HepG2 (cell line): Measurements from ENCODE around the gene ATP11A. TPM values are rescaled to one million over a fixed set of nuclear protein-coding genes. Genes with fewer than 3 reads are reported as not detected.
A peak's percentile ranks its signal among the peaks of the same experiment; 100 is the strongest.

Experiments used
- EP300 ChIP-seq, 3 experiments: sonication (generic) in 1 of 3; formaldehyde crosslinking in 1 of 3; IDR thresholded peaks; 2 replicates each; pipeline versions ENCODE4 v1.5.1 to v1.6.1; 2011 to 2020; ENCODE audit warnings: low read depth in 2 of 3, low read length in 2 of 3, borderline replicate concordance in 1 of 3, improper control_type of control experiment in 1 of 3, mild to moderate bottlenecking in 1 of 3, missing genetic modification reagents in 1 of 3, moderate library complexity in 1 of 3
- FOSL2 ChIP-seq: sonication (generic); formaldehyde crosslinking; IDR thresholded peaks from 2 replicates; pipeline ENCODE4 v1.4.0; 2020; ENCODE audit warnings: missing genetic modification reagents
- FOXP4 ChIP-seq: sonication (generic); formaldehyde crosslinking; IDR thresholded peaks from 2 replicates; pipeline ENCODE4 v1.4.0; 2020; ENCODE audit warnings: missing genetic modification reagents
- HNRNPL ChIP-seq: fragments of 200-400 bp; formaldehyde crosslinking; IDR thresholded peaks from 2 replicates; pipeline ENCODE4 v1.6.1; 2017; ENCODE audit warnings: mild to moderate bottlenecking, low read depth, low read length
- IKZF4 ChIP-seq: sonication (generic); formaldehyde crosslinking; IDR thresholded peaks from 2 replicates; pipeline ENCODE4 v1.5.1; 2020; ENCODE audit warnings: borderline replicate concordance, mild to moderate bottlenecking, low read depth, missing genetic modification reagents; ENCODE audit errors: not compliant biosample characterization
- KLF11 ChIP-seq: IDR thresholded peaks from 2 replicates; pipeline ENCODE4 v1.6.1; 2016; ENCODE audit warnings: missing compliant biosample characterization
- PAXIP1 ChIP-seq: sonication (generic); formaldehyde crosslinking; conservative IDR thresholded peaks from 2 replicates; pipeline ENCODE4 v1.4.0; 2020; ENCODE audit warnings: mild to moderate bottlenecking, missing genetic modification reagents, moderate library complexity
- POLR2AphosphoS2 ChIP-seq: IDR thresholded peaks from 2 replicates; pipeline ENCODE4 v1.6.1; 2011; ENCODE audit warnings: low read depth, low read length, improper control_type of control experiment
- SALL1 ChIP-seq: sonication (generic); formaldehyde crosslinking; IDR thresholded peaks from 2 replicates; pipeline ENCODE4 v1.8.0; 2022; ENCODE audit warnings: mild to moderate bottlenecking, missing genetic modification reagents
- SALL2 ChIP-seq: sonication (generic); formaldehyde crosslinking; IDR thresholded peaks from 2 replicates; pipeline ENCODE4 v1.8.1; 2023; ENCODE audit warnings: mild to moderate bottlenecking, missing genetic modification reagents, inconsistent platforms
- SOX13 ChIP-seq, 3 experiments: fragments of 450-650 bp in 1 of 3; sonication (generic) in 1 of 3; formaldehyde crosslinking in 1 of 3; IDR thresholded peaks in 2 of 3; conservative IDR thresholded peaks in 1 of 3; 2 replicates each; pipeline versions ENCODE4 v1.5.0 to v1.6.1; 2016 to 2020; ENCODE audit warnings: antibody characterized with exemption in 1 of 3, mild to moderate bottlenecking in 1 of 3, missing compliant biosample characterization in 1 of 3, missing genetic modification reagents in 1 of 3, moderate library complexity in 1 of 3
- TP53 ChIP-seq: sonication (generic); formaldehyde crosslinking; conservative IDR thresholded peaks from 2 replicates; pipeline ENCODE4 v1.4.0; 2020; ENCODE audit warnings: missing genetic modification reagents
- ZNF251 ChIP-seq: sonication (generic); formaldehyde crosslinking; IDR thresholded peaks from 2 replicates; pipeline ENCODE4 v1.9.0; 2021; ENCODE audit warnings: mild to moderate bottlenecking, missing genetic modification reagents
- ZNF687 ChIP-seq: sonication (generic); formaldehyde crosslinking; IDR thresholded peaks from 2 replicates; pipeline ENCODE4 v1.5.1; 2020; ENCODE audit warnings: mild to moderate bottlenecking, missing genetic modification reagents, moderate library complexity
- ZNF761 ChIP-seq: sonication (generic); formaldehyde crosslinking; conservative IDR thresholded peaks from 2 replicates; pipeline ENCODE4 v1.4.0; 2020; ENCODE audit warnings: mild to moderate bottlenecking, missing genetic modification reagents
- polyA plus RNA-seq, 8 experiments: library from polyadenylated mRNA; depleted of rRNA in 3 of 8; stranded (reverse) in 7 of 8; unstranded in 1 of 8; fragments of >200 nt; fragmentation: Illumina TruSeq in 4 of 8; extraction: Trizol in 4 of 8; gene quantifications; 2 replicates each; pipeline versions ENCODE4 v1.2.1 to v1.2.3, GENCODE V29; 2011 to 2016; ENCODE audit warnings: low read depth in 4 of 8, missing spikeins in 1 of 8, mixed read lengths in 1 of 8; ENCODE audit not compliant: insufficient read depth in 1 of 8
- total RNA-seq, 5 experiments: library from RNA; depleted of rRNA; stranded (reverse); fragments of >200 nt; fragmentation: Illumina TruSeq; extraction: Trizol; gene quantifications; 2 replicates each; pipeline ENCODE4 v1.2.3, GENCODE V29; 2016; ENCODE audit warnings: low read depth in 1 of 5

The ATP11A gene
- total and polyA plus RNA-seq, 2 of the 13 experiments (the other 11 are each of a cell fraction or from before 2014, with no cell fraction given) = 18.4 to 20.1 TPM

GRCh38 chr13:112907871-112908331 lies 218.1 kb downstream of the ATP11A start (continued):
- TF ChIP-seq KLF11 (CRISPR knock-in tag) (no peak), ZNF687 (CRISPR knock-in tag) (peak; percentile 41), ZNF761 (no peak), EP300 (IDR thresholded peaks at IDR 0.05; ENCODE audit: low read depth in 2 of 2, low read length in 2 of 2) (peak in 1 of 2 experiments; percentile 21; a peak in 1 of 4 replicates), EP300 (CRISPR knock-in tag; IDR thresholded peaks at IDR 0.05; ENCODE audit: borderline replicate concordance) (no peak), HNRNPL (no peak), SOX13 (IDR thresholded peaks at IDR 0.05) (no peak), SOX13 (CRISPR knock-in tag; conservative IDR thresholded peaks at IDR 0.05 in 1 of 2, IDR thresholded peaks at IDR 0.05 in 1 of 2) (no peak), SALL1 (CRISPR knock-in tag) (0 out of 2 replicates have a peak, but pooled peaks have one; percentile 17), POLR2AphosphoS2 (no peak), FOXP4 (CRISPR knock-in tag) (peak; percentile 27; the same call in 1 of the 2 replicates), SALL2 (CRISPR knock-in tag) (no peak), IKZF4 (CRISPR knock-in tag) (no peak), PAXIP1 (CRISPR knock-in tag) (peak; percentile 69; the same call in 1 of the 2 replicates), ZNF251 (no peak), TP53 (CRISPR knock-in tag) (no peak), FOSL2 (0 out of 2 replicates have a peak, but pooled peaks have one; percentile 7)
